GM21360 (cell line): Measurements from ENCODE around the gene DIS3.
"Not testable (repeated sequence)": the region's sequence is repeated elsewhere in the genome, so short reads cannot be mapped to it uniquely, and the experiment has no call there.

ENCODE experiments used
- ATAC-seq: cut with Tn5 transposase; IDR thresholded peaks from one replicate; pipeline ENCODE4 v1.9.1; 2021; ENCODE audit warnings: mild to moderate bottlenecking, moderate library complexity; ENCODE audit not compliant: unreplicated experiment

Gene DIS3

DNA sequence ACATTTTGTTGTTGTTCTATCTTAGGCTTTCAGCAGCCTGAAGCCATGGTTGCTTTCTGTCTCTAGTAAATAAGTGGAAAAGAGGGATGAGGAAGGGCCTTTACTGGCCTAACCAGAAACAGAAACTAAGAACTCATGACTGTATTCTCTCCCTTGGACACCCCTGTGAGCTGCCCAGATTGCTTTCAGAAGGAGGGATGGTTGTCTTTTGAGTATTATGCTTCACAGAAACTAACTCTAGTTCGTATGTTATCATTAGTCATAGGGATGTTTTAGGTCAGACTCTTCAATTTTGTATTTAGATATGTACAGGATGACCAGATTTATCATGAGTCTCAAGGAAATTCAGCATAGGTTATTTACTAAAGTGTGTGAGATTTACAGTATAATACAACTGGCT is 36.4 kb downstream of the DIS3 start:
- peak; percentile 68 for ATAC-seq

- ATAC-seq = no peak
Measured at GRCh38 chr13:72740015-72740414, 41.7 kb downstream of the DIS3 start.

GRCh38 chr13:72737033-72737432 is 44.7 kb downstream of the DIS3 start:
- ATAC-seq = no peak

DNA sequence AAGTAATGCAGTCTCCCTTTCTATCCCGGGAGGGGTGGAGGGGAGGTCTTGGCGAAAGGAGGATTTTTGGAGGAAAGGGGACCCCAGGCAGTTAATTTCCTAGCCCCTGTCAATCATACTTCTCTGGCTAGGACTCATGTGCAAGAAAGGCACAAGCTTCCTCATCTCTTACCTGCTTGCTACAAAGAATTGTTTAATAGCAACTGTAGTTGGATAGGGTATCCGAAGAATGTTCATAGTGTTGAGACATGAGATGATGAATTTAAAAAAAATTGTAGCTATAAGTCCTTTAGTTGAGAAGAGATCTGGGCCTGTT is 53.5 kb downstream of the DIS3 start:
- ATAC-seq = no peak

- peak; percentile 96 for ATAC-seq
Measured at GRCh38 chr13:72727417-72728289, 54.0 kb downstream of the DIS3 start, which contains the start of the genes BORA and MZT1. Gene BORA, plus strand, starts transcription at chr13:72727923. Its CDS starts 1,018 bp downstream, at chr13:72728941. Gene MZT1, minus strand, starts transcription at chr13:72727629. Its CDS starts 27 bp downstream, at chr13:72727602.

DNA sequence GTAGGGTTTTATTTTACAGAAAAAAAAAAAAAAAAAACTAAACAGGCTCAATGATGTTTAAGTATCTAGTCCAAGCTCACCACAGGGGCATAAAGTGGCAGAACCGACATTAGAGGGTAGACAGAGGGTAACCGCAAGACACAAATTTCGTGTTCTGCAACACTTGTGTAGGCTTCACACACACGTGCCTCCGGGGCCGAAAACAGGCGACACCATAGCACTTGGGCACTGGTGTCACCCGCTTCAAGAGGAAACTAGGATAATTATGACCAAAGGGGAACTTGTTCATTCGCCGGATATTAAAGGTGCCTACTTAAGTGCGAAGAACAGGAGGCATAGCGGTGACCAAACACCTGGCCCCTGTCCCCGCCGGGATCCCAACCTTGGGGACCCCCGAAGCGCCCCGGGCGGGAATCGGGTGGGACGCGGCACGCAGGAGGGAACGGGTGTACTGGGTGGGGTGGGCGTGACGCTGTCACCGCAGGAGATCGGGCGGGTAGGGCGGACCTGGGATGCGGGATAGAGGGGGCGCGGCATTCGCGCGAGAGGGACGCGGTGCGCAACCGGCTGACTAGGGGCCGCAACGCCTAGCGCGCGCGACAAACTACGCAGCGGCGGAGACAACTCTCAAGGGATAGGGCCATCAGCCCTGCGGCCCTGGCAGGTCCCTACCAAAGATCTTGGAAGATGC is 54.8 kb downstream of the DIS3 start:
- peak; percentile 28 for ATAC-seq

- not testable (repeated sequence) for ATAC-seq
Measured at GRCh38 chr13:72726185-72726584, 55.5 kb downstream of the DIS3 start.

DNA sequence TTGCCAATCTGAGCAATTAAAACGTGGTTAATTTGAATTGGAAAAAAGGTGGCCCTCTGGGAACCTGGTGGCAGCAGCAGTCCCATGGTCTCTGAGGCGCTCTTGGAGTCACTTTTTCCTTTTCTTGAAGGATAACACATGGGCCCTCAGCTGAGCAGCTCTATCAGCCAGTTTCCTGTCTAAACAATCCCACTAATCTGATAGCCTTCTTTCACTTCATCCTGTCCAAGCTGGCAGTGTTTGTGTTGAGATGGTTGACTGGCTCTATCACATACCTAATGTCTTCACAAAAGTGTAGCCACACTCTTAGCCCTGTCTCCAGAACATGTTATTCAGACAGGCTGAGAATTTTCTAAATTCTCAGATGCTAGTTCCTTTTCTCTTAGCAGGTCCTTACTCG is 64.9 kb downstream of the DIS3 start:
- ATAC-seq = no peak
